Measurements from ENCODE around the gene ABCD4. TPM values are rescaled to one million over a fixed set of nuclear protein-coding genes. Genes with fewer than 3 reads are reported as not detected.

Gene ABCD4
- total and polyA plus RNA-seq, 2 donors from 2014 or later, result 61.3 to 66.1 TPM

DNA sequence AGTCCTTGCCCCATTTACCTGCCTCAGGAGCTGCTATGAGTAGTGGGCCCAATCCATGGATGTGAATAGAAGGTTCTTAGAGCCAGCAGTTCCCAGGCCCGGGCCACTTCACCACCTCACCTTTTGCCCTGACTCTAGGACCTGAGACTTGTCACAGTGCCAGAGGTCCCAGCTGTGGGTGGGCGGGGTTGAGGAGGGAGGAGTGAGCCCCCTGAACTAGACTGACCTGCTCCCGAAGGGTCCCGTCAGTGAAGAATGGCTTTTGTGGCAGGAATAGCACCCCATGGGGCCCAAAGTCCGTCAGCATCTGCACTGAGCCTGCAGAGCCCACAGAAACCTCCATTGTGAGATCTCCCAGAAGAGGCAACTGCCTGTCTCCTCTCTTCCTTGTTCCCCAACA lies 12.9 kb downstream of the ABCD4 start:
- FAIRE-seq, result no peak
- Histone ChIP-seq H3K27me3 (ENCODE audit: control insufficient read depth, insufficient read depth, low read length) (no peaks in the 10 kb centered on the region), H3K36me3 (ENCODE audit: control insufficient read depth in 2 of 3, insufficient read depth in 3 of 3, low read length in 3 of 3) (peaks cover 3 to 54% (median 44%) of the 10 kb centered on the region in 3 donors), H3K9me3 (ENCODE audit: control insufficient read depth in 2 of 3, insufficient read depth in 1 of 3, low read length in 3 of 3) (no peaks in the 10 kb centered on the region), H3K4me1 (ENCODE audit: control insufficient read depth in 2 of 3, insufficient read depth in 2 of 3, low read depth in 1 of 3, low read length in 3 of 3) (no peaks in the 10 kb centered on the region), H3K9ac (ENCODE audit: low read length in 3 of 3) (no peak overlapping the region), H3K27ac (ENCODE audit: low read depth in 2 of 2, low read length in 2 of 2) (no peak overlapping the region), H3K4me3 (ENCODE audit: low read length in 3 of 3) (no peak overlapping the region)
- no peak for DNase-seq
- TF ChIP-seq, protein P1, sequence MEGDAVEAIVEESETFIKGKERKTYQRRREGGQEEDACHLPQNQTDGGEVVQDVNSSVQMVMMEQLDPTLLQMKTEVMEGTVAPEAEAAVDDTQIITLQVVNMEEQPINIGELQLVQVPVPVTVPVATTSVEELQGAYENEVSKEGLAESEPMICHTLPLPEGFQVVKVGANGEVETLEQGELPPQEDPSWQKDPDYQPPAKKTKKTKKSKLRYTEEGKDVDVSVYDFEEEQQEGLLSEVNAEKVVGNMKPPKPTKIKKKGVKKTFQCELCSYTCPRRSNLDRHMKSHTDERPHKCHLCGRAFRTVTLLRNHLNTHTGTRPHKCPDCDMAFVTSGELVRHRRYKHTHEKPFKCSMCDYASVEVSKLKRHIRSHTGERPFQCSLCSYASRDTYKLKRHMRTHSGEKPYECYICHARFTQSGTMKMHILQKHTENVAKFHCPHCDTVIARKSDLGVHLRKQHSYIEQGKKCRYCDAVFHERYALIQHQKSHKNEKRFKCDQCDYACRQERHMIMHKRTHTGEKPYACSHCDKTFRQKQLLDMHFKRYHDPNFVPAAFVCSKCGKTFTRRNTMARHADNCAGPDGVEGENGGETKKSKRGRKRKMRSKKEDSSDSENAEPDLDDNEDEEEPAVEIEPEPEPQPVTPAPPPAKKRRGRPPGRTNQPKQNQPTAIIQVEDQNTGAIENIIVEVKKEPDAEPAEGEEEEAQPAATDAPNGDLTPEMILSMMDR (IDR thresholded peaks at IDR 0.05; ENCODE audit: borderline replicate concordance, extremely low read depth, insufficient read depth), result no peak
- intact Hi-C loops (cut with DNase I), result no loop called here

DNA sequence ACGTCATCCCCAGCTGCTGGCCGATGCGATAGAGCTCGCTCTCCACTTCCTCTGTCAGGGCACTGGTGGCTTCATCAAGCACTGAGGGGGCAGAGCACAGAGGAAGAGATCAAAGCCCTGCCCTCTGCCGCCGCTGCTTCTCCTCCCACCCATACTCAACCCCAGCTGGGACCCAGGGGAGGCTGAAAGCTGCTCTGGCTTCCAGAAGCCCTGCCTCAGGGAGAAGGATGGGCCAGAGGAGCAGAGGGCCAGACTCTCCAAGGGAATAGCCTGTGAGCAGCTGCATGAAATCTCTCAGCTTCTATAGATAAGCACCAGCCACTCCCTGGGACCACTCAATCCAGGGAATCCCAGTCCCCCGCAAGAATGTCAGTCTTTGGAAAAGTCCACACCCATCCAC lies 16.0 kb downstream of the ABCD4 start:
- FAIRE-seq (no peak), DNase-seq (no peak)
- Histone ChIP-seq H3K36me3 (ENCODE audit: control insufficient read depth in 2 of 3, insufficient read depth in 3 of 3, low read length in 3 of 3) (peaks cover 2 to 48% (median 40%) of the 10 kb centered on the region in 3 donors), H3K9ac (ENCODE audit: low read length in 3 of 3) (no peak overlapping the region), H3K4me1 (ENCODE audit: control insufficient read depth in 2 of 3, insufficient read depth in 2 of 3, low read depth in 1 of 3, low read length in 3 of 3) (no peaks in the 10 kb centered on the region), H3K9me3 (ENCODE audit: control insufficient read depth in 2 of 3, insufficient read depth in 1 of 3, low read length in 3 of 3) (no peaks in the 10 kb centered on the region), H3K4me3 (ENCODE audit: low read length in 3 of 3) (no peak overlapping the region), H3K27ac (ENCODE audit: low read depth in 2 of 2, low read length in 2 of 2) (no peak overlapping the region), H3K27me3 (ENCODE audit: control insufficient read depth, insufficient read depth, low read length) (no peaks in the 10 kb centered on the region)
- intact Hi-C loops (cut with DNase I), result no loop called here
- TF ChIP-seq, protein P1 (IDR thresholded peaks at IDR 0.05; ENCODE audit: borderline replicate concordance, extremely low read depth, insufficient read depth), result no peak

DNA sequence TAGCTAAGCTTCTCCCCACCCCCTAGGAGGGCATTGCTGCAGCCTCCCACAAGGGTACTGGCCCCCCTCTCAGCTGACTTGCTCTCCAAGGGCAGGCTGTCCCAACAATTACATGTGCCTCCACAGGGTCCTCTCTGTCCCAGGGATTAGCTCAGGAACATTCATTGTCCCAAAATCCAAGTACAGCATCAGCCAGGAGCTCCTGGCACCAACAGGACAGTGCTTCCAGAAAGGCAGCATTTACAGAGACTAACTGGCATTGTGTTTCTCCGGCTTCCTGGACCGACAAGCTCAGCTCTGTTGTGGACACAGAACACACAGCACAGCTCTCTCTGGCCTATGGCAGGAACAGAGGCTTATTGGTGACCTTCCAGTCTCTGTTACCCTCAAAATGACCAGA lies 21.7 kb downstream of the ABCD4 start:
- TF ChIP-seq, protein P1 (IDR thresholded peaks at IDR 0.05; ENCODE audit: borderline replicate concordance, extremely low read depth, insufficient read depth), result no peak
- Histone ChIP-seq H3K27ac (ENCODE audit: low read depth in 2 of 2, low read length in 2 of 2) (no peak overlapping the region), H3K9ac (ENCODE audit: low read length in 3 of 3) (no peak overlapping the region), H3K4me1 (ENCODE audit: control insufficient read depth in 2 of 3, insufficient read depth in 2 of 3, low read depth in 1 of 3, low read length in 3 of 3) (no peaks in the 10 kb centered on the region), H3K4me3 (ENCODE audit: low read length in 3 of 3) (no peak overlapping the region), H3K9me3 (ENCODE audit: control insufficient read depth in 2 of 3, insufficient read depth in 1 of 3, low read length in 3 of 3) (peaks cover 0 to 5% (median 0%) of the 10 kb centered on the region in 3 donors), H3K27me3 (ENCODE audit: control insufficient read depth, insufficient read depth, low read length) (no peaks in the 10 kb centered on the region), H3K36me3 (ENCODE audit: control insufficient read depth in 2 of 3, insufficient read depth in 3 of 3, low read length in 3 of 3) (peaks cover 2 to 14% (median 14%) of the 10 kb centered on the region in 3 donors)
- no peak for FAIRE-seq
- intact Hi-C loops (cut with DNase I), result no loop called here
- DNase-seq, result no peak

DNA sequence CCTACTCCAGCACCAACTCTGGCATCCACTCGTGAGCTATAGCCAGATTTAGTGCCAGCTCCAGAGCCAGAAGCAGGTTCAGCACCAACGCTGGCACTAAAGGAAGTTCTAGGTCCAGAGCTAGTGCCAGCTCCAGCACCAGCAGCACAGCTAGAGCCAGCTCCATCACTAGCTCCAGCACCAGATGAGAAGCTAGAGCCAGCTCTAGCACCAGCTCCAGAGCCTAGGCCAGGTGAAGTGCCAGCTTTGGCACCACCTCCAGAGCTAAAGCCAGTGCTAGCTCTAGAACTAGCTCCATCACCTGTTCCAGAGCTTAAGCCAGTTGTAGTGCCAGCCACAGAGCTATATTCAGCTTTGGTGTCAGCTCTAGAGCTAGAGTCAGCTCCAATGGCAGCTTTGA lies 24.7 kb downstream of the ABCD4 start:
- intact Hi-C loops (cut with DNase I), result no loop called here
- no peaks in the 10 kb centered on the region for H3K27me3 ChIP-seq (ENCODE audit: control insufficient read depth, insufficient read depth, low read length)
- H3K9me3 ChIP-seq (ENCODE audit: control insufficient read depth in 2 of 3, insufficient read depth in 1 of 3, low read length in 3 of 3), result peaks cover 0 to 5% (median 0%) of the 10 kb centered on the region in 3 donors
- H3K4me1 ChIP-seq (ENCODE audit: control insufficient read depth in 2 of 3, insufficient read depth in 2 of 3, low read depth in 1 of 3, low read length in 3 of 3), result no peaks in the 10 kb centered on the region
- H3K9ac ChIP-seq (ENCODE audit: low read length in 3 of 3), result no peak overlapping the region
- peaks cover 0 to 1% (median 0%) of the 10 kb centered on the region in 3 donors for H3K36me3 ChIP-seq (ENCODE audit: control insufficient read depth in 2 of 3, insufficient read depth in 3 of 3, low read length in 3 of 3)
- no peak for DNase-seq
- TF ChIP-seq, protein P1 (IDR thresholded peaks at IDR 0.05; ENCODE audit: borderline replicate concordance, extremely low read depth, insufficient read depth), result no peak
- no peak for FAIRE-seq
- H3K4me3 ChIP-seq (ENCODE audit: low read length in 3 of 3), result no peak overlapping the region
- H3K27ac ChIP-seq (ENCODE audit: low read depth in 2 of 2, low read length in 2 of 2), result no peak overlapping the region

All from kidney (tissue), 14 donors.